ENCODE data around the gene ANKLE2. TPM values are rescaled to one million over a fixed set of nuclear protein-coding genes. Genes with fewer than 3 reads are reported as not detected.
A peak's percentile ranks its signal among the peaks of the same experiment; 100 is the strongest.

ANKLE2 gene
- polyA plus RNA-seq, 2 of the 4 experiments (the other 2 are of a cell fraction), result 70.7 to 103 TPM

GRCh38 chr12:132731574-132731973 is 30.1 kb downstream of the ANKLE2 start:
- Histone ChIP-seq H3K27ac (no peak overlapping the region), H3K9me3 (no peaks in the 10 kb centered on the region), H3K4me1 (no peaks in the 10 kb centered on the region), H3K4me2 (no peak overlapping the region), H3K4me3 (no peak overlapping the region)
- DNase-seq (ENCODE audit: low read depth in 1 of 2, low spot score in 1 of 2) (no peak), ATAC-seq (0 out of 6 replicates have a peak, but pooled peaks of 1 of the 2 experiments have one; percentile 20), FAIRE-seq (no peak)
- ChIA-PET CTCF (interaction anchor here (0.6 to 1.6 kb wide), 4 partner anchors 12 to 258 kb away, joined by 3 to 7 read pairs (median 4); no protein-coding TSS in a partner anchor), POLR2A (no interaction called here)
- WGBS (ENCODE audit: missing lambda C conversion rate), result 89% methylated on average over 17 of the region's 17 CpGs
- TF ChIP-seq HEYL (CRISPR knock-in tag; IDR thresholded peaks at IDR 0.05) (no peak), HOXB13 (CRISPR knock-in tag; IDR thresholded peaks at IDR 0.05; ENCODE audit: low read depth) (no peak), SREBF2 (IDR thresholded peaks at IDR 0.05) (no peak), RARB (CRISPR knock-in tag; IDR thresholded peaks at IDR 0.05) (no peak), HES2 (IDR thresholded peaks at IDR 0.05) (no peak), POLR2A (IDR thresholded peaks at IDR 0.05; ENCODE audit: low read length) (no peak), RNF2 (IDR thresholded peaks at IDR 0.05; ENCODE audit: borderline replicate concordance, low read depth) (no peak), ESRRA (IDR thresholded peaks at IDR 0.05; ENCODE audit: borderline replicate concordance, low read length) (no peak), CTCF (IDR thresholded peaks at IDR 0.05) (no peak), CHD2 (IDR thresholded peaks at IDR 0.05; ENCODE audit: low read length, partially characterized antibody) (no peak), GATA3 (IDR thresholded peaks at IDR 0.05; ENCODE audit: borderline replicate concordance) (no peak), JUNB (IDR thresholded peaks at IDR 0.05) (no peak), CEBPB (IDR thresholded peaks at IDR 0.05) (no peak), KDM1A (IDR thresholded peaks at IDR 0.05; ENCODE audit: low read depth) (no peak), MAZ (IDR thresholded peaks at IDR 0.05; ENCODE audit: borderline replicate concordance, low read depth, low read length) (no peak), CHD4 (IDR thresholded peaks at IDR 0.05; ENCODE audit: borderline replicate concordance) (no peak), HDAC2 (IDR thresholded peaks at IDR 0.05) (no peak), MAFK (IDR thresholded peaks at IDR 0.05; ENCODE audit: partially characterized antibody) (no peak)

- no peaks in the 10 kb centered on the region for H3K9me3 ChIP-seq
- H3K4me3 ChIP-seq, result no peak overlapping the region
- no peak for FAIRE-seq
- no peak overlapping the region for H3K27ac ChIP-seq
- ChIA-PET POLR2A (no interaction called here), CTCF (interaction anchor here (0.5 to 1.7 kb wide), 3 partner anchors 12 to 785 kb away, joined by 3 to 6 read pairs (median 4); no protein-coding TSS in a partner anchor)
- H3K4me1 ChIP-seq, result no peaks in the 10 kb centered on the region
- no peak for TF ChIP-seq SMC3 (IDR thresholded peaks at IDR 0.05)
- no peak for TF ChIP-seq CHD2 (IDR thresholded peaks at IDR 0.05; ENCODE audit: low read length, partially characterized antibody)
- TF ChIP-seq EHF (CRISPR knock-in tag; IDR thresholded peaks at IDR 0.05), result no peak
- no peak for TF ChIP-seq NR3C1 (IDR thresholded peaks at IDR 0.05)
- H3K4me2 ChIP-seq, result no peak overlapping the region
- peak in 1 of 2 experiments; percentile 24; a peak in 3 of 6 replicates for ATAC-seq
- 92% methylated on average over 8 of the region's 11 CpGs for WGBS (ENCODE audit: missing lambda C conversion rate)
- no peak for DNase-seq (ENCODE audit: low read depth in 1 of 2, low spot score in 1 of 2)
Measured at GRCh38 chr12:132730353-132730752, 31.3 kb downstream of the ANKLE2 start.

GRCh38 chr12:132729541-132730320 is 31.9 kb downstream of the ANKLE2 start:
- no peak overlapping the region for H3K4me3 ChIP-seq
- DNase-seq (ENCODE audit: low read depth in 1 of 2, low spot score in 1 of 2), result peak in 1 of 2 experiments; percentile 56
- H3K4me1 ChIP-seq, result no peaks in the 10 kb centered on the region
- CTCF ChIA-PET, result interaction anchor here (0.5 to 1.7 kb wide), 3 partner anchors 12 to 785 kb away, joined by 3 to 6 read pairs (median 4); no protein-coding TSS in a partner anchor
- ATAC-seq, result peak in 1 of 2 experiments; percentile 47; a peak in 3 of 6 replicates
- 80% methylated on average over 24 of the region's 24 CpGs for WGBS (ENCODE audit: missing lambda C conversion rate)
- H3K4me2 ChIP-seq, result no peak overlapping the region
- POLR2A ChIA-PET, result no interaction called here
- no peak for FAIRE-seq
- no peak overlapping the region for H3K27ac ChIP-seq
- H3K9me3 ChIP-seq, result no peaks in the 10 kb centered on the region
- no peak for TF ChIP-seq JUNB (IDR thresholded peaks at IDR 0.05)
- TF ChIP-seq RNF2 (IDR thresholded peaks at IDR 0.05; ENCODE audit: borderline replicate concordance, low read depth), result no peak

Data from A549 (cell line).